IMR-90 (cell line): ENCODE data around the gene CXCL17.

Source experiments
- BHLHE40 ChIP-seq: fragments of 150-350 bp; IDR thresholded peaks from 2 replicates; pipeline ENCODE4 v1.6.1; 2016; ENCODE audit warnings: mild to moderate bottlenecking, low read depth, low read length
- CEBPB ChIP-seq: IDR thresholded peaks from 2 replicates; pipeline ENCODE4 v1.6.1; 2012; ENCODE audit warnings: low read depth, low read length, improper control_type of control experiment
- CTCF ChIP-seq: conservative IDR thresholded peaks from 2 replicates; pipeline ENCODE4 v1.5.1; 2012; ENCODE audit warnings: mild to moderate bottlenecking, low read depth, low read length, improper control_type of control experiment
- ELK1 ChIP-seq: fragments of 150-350 bp; IDR thresholded peaks from 2 replicates; pipeline ENCODE4 v1.6.1; 2016; ENCODE audit warnings: low read depth, mild to moderate bottlenecking, low read length, moderate library complexity, borderline replicate concordance
- POLR2A ChIP-seq: IDR thresholded peaks from 2 replicates; pipeline ENCODE4 v1.6.1; 2012; ENCODE audit warnings: mild to moderate bottlenecking, low read depth, low read length
- RAD21 ChIP-seq: IDR thresholded peaks from 2 replicates; pipeline ENCODE4 v1.6.1; 2012; ENCODE audit warnings: low read length, improper control_type of control experiment
- RFX5 ChIP-seq: IDR thresholded peaks from 2 replicates; pipeline ENCODE4 v1.8.0; 2012; ENCODE audit warnings: low read depth, mild to moderate bottlenecking, low read length, moderate library complexity
- SMC3 ChIP-seq: fragments of 150-350 bp; IDR thresholded peaks from 2 replicates; pipeline ENCODE4 v1.6.1; 2016; ENCODE audit warnings: low read depth, mild to moderate bottlenecking, antibody characterized with exemption, low read length, moderate library complexity
- USF2 ChIP-seq: fragments of 150-350 bp; IDR thresholded peaks from 2 replicates; pipeline ENCODE4 v1.6.1; 2017; ENCODE audit warnings: mild to moderate bottlenecking, antibody characterized with exemption, low read length, low read depth

- TF ChIP-seq CTCF, result no peak
- TF ChIP-seq BHLHE40, result no peak
- no peak for TF ChIP-seq CEBPB
- no peak for TF ChIP-seq POLR2A
- TF ChIP-seq SMC3, result no peak
- TF ChIP-seq RFX5, result no peak
- no peak for TF ChIP-seq RAD21
- no peak for TF ChIP-seq ELK1
- TF ChIP-seq USF2, result no peak
These were observed 7.4 kb downstream of the CXCL17 start for GRCh38 chr19:42435316-42435715.
